NCI-H1694 (cell line): ENCODE results near the gene AS3MT.
A peak's percentile ranks its signal among the peaks of the same experiment; 100 is the strongest.

Experiments used
- DNase-seq: peaks from one replicate; lab custom pipeline; 2025; lab: John Stamatoyannopoulos, UW

AS3MT gene

DNA sequence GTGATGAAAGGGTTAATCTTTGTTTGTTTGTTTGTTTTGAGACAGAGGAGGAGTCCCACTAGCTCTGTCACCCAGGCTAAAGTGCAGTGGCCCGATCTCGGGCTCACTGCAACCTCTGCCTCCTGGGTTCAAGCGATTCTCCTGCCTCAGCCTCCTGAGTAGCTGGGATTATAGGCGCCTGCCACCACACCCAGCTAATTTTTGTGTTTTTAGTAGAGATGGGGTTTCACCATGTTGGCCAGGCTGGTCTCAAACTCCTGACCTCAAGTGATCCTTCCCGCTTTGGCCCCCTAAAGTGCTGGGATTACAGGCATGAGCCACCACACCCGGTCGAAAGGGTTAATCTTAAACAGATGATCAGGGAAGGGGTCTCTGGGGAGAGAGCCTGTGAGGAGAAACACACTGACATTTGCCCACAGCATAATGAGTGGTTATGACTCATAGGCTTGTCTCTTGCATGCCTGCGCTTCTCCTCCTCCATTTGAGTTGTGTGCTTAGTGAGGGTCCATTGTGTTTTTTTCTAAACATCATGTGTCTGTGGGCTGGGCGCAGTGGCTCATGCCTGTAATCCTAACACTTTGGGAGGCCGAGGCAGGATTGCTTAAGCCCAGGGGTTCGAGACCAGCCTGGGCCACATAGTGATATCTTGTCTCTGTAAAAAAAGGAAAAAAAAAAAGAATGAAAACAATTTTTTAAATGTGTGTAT is 13.4 kb upstream of the AS3MT start:
- DNase-seq: peak; percentile 26

DNA sequence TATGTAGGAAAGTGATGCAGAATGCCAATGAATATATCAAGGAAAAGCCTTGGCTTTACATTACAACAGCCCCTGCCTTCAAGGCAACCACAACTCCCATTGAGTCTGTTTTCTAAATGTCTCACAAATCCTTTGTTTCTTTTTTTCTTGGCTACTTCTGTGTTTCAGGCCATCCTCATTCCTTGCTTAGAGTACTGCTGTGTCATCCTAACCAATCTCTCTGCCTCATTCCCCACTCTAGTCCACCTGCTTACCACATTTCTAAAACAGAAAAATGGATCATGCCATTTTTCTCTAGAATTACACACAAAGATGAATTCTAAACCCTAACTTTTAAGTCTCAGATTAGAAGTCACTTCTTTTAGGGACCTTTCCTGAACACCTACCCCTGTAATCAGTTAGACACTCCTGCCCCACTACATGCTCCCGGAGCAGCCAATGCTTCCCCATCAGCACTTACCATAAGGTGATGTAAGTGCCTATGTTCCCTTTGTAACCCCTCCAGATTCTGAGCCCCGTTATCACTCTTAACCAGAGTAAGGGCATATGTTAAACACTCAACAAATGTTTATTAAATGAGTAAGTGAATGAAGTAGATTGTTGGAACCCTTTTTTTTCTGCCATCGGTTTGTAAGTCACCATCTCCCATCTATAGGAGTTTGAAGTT is 12.4 kb upstream of the AS3MT start:
- DNase-seq: no peak

DNA sequence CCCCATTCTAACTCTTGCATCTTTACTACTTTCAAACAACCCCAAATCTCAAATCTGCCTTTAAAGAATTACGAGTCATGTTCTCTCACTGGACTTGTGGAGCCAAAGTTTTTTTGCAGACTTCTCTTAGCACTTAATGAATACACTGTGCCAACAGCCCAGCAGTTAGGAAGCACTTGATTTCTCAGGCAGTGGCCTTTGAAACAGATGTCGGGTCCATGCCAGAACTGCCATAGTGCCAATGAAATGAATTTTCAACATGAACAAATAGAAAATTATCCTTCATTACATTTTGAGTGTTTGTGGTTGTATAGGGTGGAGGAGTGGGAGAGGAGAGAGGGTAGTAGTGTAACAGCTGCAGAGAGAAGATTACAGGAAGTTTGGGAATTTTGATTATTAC is 9.4 kb upstream of the AS3MT start:
- no peak for DNase-seq

DNA sequence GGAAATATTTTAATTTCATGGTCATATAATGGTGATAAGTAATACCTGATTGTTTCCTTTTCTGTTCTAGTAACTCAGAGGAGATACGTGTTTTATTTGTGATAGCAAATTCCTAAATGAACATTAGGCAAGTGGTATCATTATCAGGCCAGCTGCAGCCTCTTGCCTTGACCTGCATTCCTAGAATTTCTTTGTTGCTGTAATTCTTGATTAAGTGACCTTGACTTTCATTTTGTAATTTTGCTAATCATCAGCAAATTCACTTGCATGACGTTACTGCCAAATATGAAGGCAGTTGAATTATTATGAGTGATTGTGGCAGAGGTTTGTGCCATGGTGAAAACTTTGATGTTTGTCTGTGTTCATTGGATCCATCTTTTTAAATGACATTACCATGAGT is 5.6 kb upstream of the AS3MT start:
- DNase-seq: no peak

DNA sequence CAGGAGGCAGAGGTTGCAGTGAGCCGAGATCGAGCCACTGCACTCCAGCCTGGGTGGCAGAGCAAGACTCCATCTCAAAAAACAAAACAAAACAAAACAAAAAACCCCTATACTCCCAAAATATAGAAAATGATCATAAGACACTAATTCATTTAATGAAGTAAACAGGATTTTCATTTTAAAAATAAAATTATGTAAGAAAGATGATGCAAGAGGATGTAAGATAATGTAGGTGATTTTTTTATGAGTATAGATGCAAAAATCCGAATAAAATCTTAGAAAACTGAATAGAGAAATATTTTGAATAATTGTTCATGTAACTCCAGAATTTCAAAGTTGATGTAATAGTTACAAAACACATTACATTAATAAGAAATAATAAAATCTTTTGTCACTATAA is 3.6 kb upstream of the AS3MT start:
- DNase-seq: no peak

DNA sequence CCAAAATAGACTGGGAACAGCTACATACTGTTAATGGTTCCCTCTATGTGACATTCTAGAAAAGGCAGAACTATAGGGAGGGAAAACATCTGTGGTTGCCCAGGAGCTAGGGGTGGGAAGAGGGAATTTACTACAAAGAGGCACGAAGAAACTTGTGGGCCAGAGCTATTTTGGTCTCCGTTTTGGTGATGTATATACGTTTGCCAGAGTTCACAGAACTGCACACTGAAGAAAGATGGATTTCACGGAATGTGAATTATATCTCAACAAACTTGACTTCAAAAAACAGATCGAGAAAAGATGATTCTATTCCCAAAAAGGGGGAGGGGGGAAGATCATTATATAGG is 386 bp upstream of the AS3MT start:
- no peak for DNase-seq

DNA sequence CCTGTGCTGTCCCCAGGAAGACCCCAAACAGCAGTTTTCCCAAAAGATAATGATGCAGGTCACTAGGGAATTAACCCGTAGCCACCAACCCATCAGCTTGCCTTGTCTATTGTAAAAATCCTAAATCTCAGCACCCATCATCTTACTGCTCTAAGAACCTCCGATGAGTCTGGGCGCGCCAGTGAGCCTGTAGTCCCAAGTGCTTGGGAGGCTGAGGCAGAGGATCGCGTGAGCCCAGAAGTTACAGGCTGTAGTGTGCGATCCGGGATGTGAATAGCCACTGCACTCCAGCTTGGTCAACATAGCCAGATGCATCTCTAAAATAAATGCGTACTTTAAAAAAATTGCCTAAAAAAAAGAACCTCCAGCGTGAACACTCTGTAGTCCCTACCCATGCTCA is 951 bp downstream of the AS3MT start:
- DNase-seq: no peak

DNA sequence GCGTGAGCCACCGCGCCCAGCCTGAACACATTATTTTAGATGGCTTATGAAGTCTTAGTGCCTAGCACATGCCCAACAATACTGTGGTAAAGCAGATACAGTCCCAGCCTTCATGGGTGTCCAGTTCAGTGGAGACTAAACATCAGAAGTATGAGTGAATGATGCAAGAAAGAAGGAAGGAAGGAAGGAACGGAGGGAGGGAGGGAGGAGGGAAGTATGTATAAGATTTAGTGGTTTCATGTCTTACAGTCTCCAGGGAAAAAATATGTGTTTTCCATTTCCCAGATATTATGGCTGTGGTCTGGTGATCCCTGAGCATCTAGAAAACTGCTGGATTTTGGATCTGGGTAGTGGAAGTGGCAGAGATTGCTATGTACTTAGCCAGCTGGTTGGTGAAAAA is 2.9 kb downstream of the AS3MT start:
- DNase-seq: no peak

DNA sequence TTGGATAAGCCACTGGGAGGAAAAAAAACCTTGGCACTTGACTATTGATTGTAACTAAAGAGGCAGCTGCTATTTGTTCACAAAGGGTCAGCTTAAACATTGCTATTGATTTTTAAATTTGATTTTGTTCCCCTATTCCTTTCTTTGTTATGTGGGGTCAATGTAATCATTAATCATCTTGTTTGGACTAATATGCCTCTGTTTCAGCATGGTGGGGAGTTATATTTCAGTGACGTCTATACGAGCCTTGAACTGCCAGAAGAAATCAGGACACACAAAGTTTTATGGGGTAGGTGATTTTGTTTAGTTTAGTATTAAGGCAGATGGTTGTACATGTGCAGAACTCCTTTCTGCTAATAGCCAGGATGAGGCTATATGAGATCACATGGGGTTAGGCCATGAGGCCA is 7.5 kb downstream of the AS3MT start:
- DNase-seq: no peak

DNA sequence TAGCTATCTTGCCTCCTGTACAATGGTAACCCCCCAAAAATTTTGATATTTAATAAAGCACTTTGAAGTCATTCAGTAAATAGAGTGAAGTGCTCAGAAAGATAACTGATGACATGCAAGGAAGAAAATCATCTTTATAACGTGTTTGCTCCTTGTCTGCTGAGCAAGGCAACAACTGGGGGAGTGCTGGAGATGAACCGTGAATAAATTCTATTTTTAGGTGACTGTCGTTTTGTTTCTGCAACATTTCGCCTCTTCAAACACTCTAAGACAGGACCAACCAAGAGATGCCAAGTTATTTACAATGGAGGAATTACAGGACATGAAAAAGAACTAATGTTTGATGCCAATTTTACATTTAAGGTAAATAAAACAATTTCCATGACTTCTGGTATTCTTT is 9.4 kb downstream of the AS3MT start:
- no peak for DNase-seq

DNA sequence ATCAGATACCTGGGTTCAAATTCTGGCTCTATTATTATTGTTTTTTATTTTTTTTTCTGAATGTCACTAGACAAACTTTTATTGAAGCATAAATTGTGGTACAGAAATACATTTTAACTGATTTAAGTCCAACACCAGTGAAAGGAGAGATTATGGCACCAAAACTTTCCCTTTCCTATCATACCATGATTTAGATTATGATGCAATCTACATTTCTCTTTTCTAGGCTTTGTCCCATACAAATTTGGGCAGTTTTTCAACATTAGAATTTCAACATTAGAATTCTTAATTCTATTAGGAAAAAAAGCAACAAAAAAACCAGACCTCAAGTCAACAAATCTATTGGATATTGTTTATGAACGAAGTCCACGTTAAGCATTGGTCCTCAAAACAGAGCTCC is 11.0 kb downstream of the AS3MT start:
- no peak for DNase-seq

DNA sequence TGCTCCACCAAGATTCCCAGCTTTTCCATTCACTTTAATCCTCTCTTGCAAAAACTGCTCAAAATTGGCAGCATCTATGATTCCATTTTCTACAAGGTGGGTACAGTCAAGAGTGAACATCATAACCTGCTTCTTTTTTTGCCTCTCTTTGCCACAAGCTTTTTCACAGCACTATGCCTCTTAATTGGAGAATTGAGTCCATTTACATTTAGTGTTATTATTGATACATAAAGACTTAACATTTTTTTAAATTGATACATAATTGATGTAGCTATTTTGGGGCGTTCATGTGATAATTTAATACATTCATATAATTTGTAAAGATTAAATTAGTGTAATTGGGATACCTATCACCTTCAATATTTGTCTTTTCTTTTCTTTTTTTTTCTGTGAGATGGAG is 18.8 kb downstream of the AS3MT start:
- DNase-seq: no peak

DNA sequence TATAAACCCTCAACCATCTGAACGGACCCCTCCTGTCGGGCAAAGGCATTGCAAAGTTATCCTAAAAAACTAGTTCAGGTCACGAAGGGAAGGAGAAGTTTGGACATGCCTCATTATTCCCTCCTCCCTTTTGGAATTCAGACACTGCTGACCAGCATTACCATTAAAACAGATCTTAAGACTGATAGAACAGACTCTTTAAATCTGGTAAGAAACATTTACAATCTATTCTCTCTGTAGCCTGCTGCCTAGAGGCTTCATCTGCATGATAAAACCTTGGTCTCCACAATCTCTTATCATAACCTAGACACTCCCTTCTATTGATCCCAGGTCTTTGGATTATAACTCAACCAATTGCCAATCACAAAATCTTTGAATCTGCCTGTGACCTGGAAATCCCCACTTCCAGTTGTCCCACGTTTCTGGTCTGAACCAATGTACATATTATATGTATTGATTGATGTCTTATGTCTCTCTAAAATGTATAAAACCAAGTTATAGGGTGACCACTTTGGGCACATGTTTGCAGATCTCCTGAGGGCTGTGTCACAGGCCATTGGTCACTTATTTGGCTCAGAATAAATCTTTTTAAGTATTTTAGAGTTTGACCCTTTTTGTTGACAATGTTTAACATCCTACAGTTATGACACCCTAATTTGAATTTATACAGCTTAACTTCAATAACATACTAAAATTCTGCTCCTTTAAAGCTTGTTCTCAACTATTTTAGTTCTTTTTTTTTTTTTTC is 25.4 kb downstream of the AS3MT start:
- DNase-seq: no peak

DNA sequence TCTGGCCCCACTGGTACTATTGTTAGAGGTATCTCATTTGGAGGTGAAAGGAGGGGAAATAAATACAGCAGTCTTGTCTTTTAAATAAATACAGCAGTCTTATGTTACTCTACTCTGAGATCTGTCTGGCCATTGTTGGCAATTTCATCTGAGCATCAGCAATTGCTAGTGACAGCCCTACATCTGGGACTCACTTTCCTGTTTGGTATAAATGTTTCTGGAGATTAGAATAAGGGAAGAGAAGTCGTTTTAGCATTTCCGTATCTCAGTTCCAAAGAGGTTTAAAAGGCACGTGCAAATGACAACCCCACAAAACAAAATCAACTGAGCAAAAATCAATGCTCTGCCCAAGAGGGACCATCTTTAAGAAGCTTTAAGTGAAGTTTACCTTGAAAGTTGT is 30.7 kb downstream of the AS3MT start:
- no peak for DNase-seq

DNA sequence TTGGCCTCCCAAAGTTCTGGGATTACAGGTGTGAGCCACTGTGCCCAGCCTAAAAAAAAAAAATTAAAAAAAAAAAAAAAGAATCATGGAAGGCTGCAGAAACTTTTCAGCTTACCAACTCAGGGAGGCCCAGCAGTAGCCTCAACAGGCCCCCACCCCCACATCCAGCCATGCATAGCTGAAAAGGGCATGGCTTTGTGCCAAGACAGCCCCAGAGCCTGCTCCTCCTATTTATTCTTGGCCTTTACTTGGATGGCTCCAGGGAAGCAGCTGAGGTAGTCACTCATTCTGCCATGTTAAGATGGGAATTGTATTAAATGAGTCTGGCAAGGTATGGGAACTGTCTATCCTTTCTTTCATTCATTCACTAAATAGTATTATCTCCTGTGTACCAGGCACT is 35.1 kb downstream of the AS3MT start:
- no peak for DNase-seq

DNA sequence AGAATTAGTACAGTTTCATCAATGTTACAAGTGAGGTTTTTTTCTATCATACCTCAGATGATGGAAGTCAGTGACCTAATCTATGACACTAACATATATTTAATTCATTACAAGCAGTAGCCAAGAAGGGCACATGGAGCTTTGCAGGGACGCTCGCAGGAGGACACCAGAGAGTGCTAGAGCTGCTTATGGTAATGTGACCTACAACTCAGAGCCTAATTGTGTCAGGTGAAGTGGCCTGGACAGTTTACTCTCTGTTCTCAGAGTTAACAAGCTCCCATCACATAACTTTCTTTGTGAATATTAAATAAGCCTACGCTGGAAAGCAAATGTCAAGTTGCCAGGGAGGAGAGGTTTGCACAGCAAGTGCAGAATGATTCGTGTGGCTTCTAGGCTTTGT is 37.2 kb downstream of the AS3MT start:
- DNase-seq: no peak

DNA sequence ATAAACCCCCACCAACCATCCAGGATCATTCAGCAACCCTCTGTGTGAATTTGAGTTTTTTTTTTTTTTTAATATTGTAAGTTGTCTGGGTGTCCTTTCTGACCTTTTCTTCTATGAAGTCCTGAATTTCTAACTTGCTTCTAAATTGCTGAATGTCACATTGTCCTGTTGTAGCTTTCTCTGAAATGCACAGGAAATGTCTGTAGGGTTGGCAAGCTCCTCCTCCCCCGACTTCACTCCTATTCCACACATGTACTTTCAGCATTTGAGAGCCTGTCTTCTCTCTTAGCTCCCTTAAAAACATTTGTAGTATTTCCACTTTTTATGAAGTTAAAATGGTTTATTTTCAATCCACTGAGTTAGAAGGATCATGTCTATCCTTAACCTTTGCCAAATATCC is 45.5 kb downstream of the AS3MT start:
- no peak for DNase-seq

DNA sequence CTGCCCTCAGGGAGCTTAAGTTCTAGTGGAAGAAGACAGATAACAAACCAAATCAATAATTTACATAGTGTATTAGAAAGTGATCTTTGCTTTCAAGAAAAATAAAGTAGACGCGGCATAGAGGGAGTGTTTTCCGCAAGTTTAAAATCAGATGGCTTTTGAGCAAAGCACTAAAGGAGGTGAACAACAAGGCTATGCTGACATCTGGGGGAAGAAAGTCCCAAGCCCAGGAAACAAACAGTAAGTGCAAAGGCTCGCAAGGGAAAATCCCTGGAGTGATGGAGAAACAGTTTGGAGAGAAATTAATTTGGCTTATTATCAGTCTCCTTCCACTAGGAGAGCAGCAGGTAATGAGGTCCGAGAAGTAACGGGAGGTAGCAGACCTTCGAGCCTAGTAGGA is 46.9 kb downstream of the AS3MT start:
- DNase-seq: no peak

DNA sequence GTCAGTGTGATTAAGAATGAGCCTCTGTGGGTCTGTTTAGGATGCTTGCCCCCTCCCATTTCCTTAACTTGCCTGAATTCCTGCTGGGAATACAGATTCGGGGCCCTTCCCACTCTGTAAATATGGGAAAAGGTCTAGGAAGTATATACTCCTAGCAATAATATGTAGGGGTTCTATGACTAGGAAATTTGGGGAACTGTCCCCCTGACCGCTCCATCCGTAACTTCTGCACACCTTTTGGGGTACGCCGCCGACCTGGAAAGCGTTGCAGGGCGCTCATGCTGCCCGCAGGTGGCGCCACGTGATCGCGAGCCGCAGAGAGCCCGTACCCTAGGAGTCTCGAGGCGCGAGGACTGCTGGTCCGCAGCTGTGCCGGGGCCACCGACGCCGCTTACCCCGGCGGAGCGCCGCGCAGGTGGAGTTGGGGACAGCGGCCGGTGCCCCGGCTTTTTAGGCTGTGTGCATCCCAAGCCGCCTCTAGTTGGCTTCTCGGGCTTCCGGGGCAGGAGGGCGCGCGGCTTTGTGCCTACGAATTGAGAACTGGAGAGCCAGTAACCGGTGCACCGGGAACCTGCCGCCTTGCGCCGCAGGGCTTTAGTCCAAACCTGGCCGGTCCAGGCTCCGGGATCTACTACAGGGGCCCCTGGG is 48.2 kb downstream of the AS3MT start:
- no peak for DNase-seq

DNA sequence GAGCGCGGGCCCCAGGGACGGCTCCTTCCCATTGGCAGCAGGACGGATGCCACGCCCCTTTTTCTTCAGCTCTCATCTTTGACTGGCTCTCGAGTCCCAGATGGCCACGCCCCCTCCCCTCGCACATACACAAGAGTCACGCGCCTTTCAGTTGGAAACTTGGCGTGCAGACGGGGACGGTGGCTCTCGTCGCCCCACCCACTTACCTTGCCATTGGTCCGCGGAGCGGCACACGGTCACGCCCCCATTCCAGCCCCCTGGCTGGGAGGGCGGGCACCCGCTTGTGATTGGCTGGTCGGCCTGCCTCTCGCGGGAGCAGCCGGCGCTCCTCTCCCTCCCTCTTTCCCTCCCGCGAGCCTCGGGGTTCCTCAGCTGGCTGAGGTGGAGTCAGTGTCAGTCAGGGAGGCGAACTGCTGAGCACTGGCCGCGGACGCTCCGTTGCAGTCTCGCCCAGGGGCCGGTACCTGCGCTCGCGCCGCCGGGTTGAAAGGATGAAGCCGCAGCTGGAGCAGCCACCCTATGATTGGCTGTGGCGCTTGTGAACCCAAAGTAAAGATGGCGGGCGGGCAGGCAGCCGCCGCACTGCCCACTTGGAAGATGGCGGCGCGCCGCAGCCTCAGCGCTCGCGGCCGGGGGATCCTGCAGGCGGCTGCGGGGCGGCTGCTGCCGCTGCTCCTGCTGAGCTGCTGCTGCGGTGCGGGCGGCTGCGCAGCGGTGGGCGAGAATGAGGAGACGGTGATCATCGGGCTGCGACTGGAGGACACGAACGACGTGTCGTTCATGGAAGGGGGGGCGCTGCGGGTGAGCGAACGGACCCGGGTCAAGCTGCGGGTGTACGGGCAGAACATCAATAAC is 48.9 kb downstream of the AS3MT start, which contains the start of gene CNNM2:
TSS of gene CNNM2 (plus strand) at position 333 of the 855 bp plus-strand sequence. CDS start at position 520, 187 bp downstream.
- DNase-seq: peak; percentile 97

DNA sequence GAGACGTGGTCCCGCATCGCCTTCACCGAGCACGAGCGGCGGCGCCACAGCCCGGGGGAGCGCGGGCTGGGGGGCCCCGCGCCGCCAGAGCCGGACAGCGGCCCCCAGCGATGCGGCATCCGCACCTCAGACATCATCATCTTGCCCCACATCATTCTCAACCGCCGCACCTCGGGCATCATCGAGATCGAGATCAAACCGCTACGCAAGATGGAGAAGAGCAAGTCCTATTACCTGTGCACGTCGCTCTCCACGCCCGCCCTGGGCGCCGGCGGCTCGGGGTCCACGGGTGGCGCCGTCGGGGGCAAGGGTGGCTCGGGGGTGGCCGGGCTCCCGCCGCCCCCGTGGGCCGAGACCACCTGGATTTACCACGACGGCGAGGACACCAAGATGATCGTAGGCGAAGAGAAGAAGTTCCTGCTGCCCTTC is 49.6 kb downstream of the AS3MT start:
- no peak for DNase-seq
